Kidney (tissue), 14 donors: ENCODE data around the gene CDK19. TPM values are rescaled to one million over a fixed set of nuclear protein-coding genes. Genes with fewer than 3 reads are reported as not detected.
A peak's percentile ranks its signal among the peaks of the same experiment; 100 is the strongest.

Experiments used
- DNase-seq, 5 donors: peaks; one replicate each; pipeline ENCODE4 v3.0.0-alpha.2; 2013 to 2020
- FAIRE-seq: peaks from 2 replicates; lab custom pipeline; 2012; peaks lifted over from hg19 to GRCh38; lab: Jason Lieb, UNC
- H3K27ac ChIP-seq, 2 donors: one replicate each; pipeline ENCODE4 v1.7.0; 2013; ENCODE audit warnings: low read depth in 2 of 2, low read length in 2 of 2, inconsistent platforms in 1 of 2
- H3K27me3 ChIP-seq: one replicate; pipeline ENCODE4 v1.7.1; 2013; ENCODE audit warnings: low read length, inconsistent platforms; ENCODE audit not compliant: control insufficient read depth, insufficient read depth
- H3K36me3 ChIP-seq, 3 donors: one replicate each; pipeline versions ENCODE4 v1.7.0 to v1.7.1; 2013; ENCODE audit warnings: low read length in 3 of 3, control low read depth in 1 of 3, inconsistent platforms in 1 of 3; ENCODE audit not compliant: insufficient read depth in 3 of 3, control insufficient read depth in 2 of 3
- H3K4me1 ChIP-seq, 3 donors: one replicate each; pipeline versions ENCODE4 v1.7.0 to v1.7.1; 2013; ENCODE audit warnings: low read length in 3 of 3, inconsistent platforms in 1 of 3, low read depth in 1 of 3; ENCODE audit not compliant: control insufficient read depth in 2 of 3, insufficient read depth in 2 of 3
- H3K4me3 ChIP-seq, 3 donors: one replicate each; pipeline versions ENCODE4 v1.7.0 to v1.8.1; 2013; ENCODE audit warnings: low read length in 3 of 3, control low read depth in 1 of 3, inconsistent platforms in 1 of 3
- H3K9ac ChIP-seq, 3 donors: one replicate each; pipeline versions ENCODE4 v1.7.0 to v1.7.1; 2013; ENCODE audit warnings: low read length in 3 of 3, control low read depth in 1 of 3, inconsistent platforms in 1 of 3
- H3K9me3 ChIP-seq, 3 donors: one replicate each; pipeline versions ENCODE4 v1.7.0 to v1.7.1; 2013; ENCODE audit warnings: low read length in 3 of 3, control low read depth in 1 of 3, inconsistent platforms in 1 of 3; ENCODE audit not compliant: control insufficient read depth in 2 of 3, insufficient read depth in 1 of 3
- intact Hi-C: fragments of 100-400 bp; cut with DNase I; formaldehyde crosslinking; loops from one replicate; pipeline ENCODE4 v1.11.1; 2022
- polyA plus RNA-seq: library from polyadenylated mRNA; stranded (reverse); fragments of 350-450 nt; fragmentation: Illumina TruSeq; extraction: RNeasy Lipid Tissue Mini Kit (QIAGEN cat#74804); gene quantifications from one replicate; pipeline ENCODE4 v1.2.3, GENCODE V29; 2014; ENCODE audit warnings: low read depth, low replicate concordance; ENCODE audit not compliant: insufficient read depth
- total RNA-seq: library from RNA; stranded (reverse); fragmentation: NEBNext Ultra II Directional; extraction: Animal tissue kit (Norgen Biotek cat#: 25700); gene quantifications from one replicate; pipeline ENCODE4 v1.2.1, GENCODE V29; 2021
- TF ChIP-seq, protein P1 (sequence below): IDR thresholded peaks from 3 replicates; pipeline ENCODE4 v1.5.1; 2012; ENCODE audit warnings: mild to moderate bottlenecking, moderate library complexity, borderline replicate concordance; ENCODE audit not compliant: insufficient read depth; ENCODE audit errors: extremely low read depth
- donor health status: control.
- donor health status: control.
- donor health status: control.
- donor health status: control.
- donor health status: control.
- donor health status: DM: yes; HTN: yes; CAD: no.
- donor health status: Normal renal cell carcinoma (clear cell type).

Gene CDK19
- total and polyA plus RNA-seq, 2 donors from 2014 or later: 4.9 to 20.4 TPM

DNA sequence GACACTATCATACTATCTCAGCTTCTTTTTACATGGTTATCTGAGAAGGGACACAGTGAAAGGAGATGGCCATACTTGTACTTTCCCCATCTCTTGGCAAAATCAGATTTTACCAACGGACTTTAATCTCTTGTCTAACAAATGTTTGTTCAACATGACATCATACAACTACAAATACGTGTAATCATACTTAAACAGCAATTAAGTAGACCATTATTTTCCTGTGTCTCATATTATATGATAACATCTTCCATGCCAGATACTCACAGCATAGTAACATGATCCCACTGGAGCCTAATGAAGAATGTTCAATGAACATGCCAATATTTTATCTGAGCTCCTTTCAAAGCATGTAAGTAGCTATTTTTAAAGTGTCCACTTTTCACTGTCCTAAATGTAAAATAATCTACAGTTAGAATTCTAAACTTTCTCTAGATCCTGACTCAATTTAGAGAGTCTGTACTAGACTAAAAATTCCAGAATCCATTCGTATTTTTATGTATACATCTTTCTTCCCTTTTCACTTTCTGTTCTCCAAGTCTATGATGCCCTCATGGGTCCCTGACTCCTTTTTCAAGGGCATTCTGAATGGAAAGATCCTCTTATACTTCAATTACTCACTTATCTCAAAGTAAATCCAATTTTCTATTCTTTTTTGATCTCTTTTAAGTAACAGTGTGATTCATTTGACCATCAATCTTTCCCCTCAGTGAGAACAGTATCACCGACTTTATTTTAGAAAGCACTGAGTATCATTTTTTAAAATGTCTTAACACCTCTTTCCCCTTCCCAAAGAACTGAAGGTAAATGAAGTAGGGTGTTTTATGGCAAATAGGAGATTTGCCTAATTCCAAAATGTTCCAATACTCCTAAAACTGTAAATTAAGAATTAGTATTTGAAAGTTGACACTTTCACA is 133.5 kb downstream of the CDK19 start:
- Histone ChIP-seq H3K9me3 (no peaks in the 10 kb centered on the region), H3K27me3 (no peaks in the 10 kb centered on the region), H3K27ac (no peak overlapping the region), H3K36me3 (no peaks in the 10 kb centered on the region), H3K9ac (no peak overlapping the region), H3K4me1 (peaks cover 0 to 8% (median 2%) of the 10 kb centered on the region in 3 donors), H3K4me3 (no peak overlapping the region)
- FAIRE-seq: no peak
- intact Hi-C loops: loop anchor here (10.0 kb wide), 1 partner anchor 263 kb away; no protein-coding TSS in a partner anchor
- DNase-seq: no peak
- TF ChIP-seq, protein P1, sequence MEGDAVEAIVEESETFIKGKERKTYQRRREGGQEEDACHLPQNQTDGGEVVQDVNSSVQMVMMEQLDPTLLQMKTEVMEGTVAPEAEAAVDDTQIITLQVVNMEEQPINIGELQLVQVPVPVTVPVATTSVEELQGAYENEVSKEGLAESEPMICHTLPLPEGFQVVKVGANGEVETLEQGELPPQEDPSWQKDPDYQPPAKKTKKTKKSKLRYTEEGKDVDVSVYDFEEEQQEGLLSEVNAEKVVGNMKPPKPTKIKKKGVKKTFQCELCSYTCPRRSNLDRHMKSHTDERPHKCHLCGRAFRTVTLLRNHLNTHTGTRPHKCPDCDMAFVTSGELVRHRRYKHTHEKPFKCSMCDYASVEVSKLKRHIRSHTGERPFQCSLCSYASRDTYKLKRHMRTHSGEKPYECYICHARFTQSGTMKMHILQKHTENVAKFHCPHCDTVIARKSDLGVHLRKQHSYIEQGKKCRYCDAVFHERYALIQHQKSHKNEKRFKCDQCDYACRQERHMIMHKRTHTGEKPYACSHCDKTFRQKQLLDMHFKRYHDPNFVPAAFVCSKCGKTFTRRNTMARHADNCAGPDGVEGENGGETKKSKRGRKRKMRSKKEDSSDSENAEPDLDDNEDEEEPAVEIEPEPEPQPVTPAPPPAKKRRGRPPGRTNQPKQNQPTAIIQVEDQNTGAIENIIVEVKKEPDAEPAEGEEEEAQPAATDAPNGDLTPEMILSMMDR: no peak

DNA sequence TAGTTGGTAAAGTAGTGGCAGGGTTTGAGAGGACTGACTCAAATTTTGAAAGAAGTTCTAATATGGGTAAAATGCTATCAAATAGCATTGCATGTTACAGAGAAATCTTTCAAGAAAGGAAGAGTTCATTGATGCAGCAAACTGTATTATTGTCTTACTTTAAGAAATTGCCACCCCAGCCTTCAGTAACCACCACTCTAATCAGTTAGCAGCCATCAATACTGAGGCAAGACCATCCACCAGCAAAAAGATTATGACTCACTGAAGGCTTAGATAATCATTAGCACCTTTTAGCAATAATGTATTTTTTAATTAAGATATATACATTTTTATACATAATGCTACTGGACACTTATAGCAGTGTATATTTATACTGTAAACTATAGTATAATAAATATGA is 138.9 kb downstream of the CDK19 start:
- Histone ChIP-seq H3K9ac (no peak overlapping the region), H3K27ac (no peak overlapping the region), H3K4me1 (no peaks in the 10 kb centered on the region), H3K27me3 (no peaks in the 10 kb centered on the region), H3K9me3 (no peaks in the 10 kb centered on the region), H3K4me3 (no peak overlapping the region), H3K36me3 (no peaks in the 10 kb centered on the region)
- TF ChIP-seq, protein P1: no peak
- DNase-seq: no peak
- no peak for FAIRE-seq
- intact Hi-C loops: no loop called here

DNA sequence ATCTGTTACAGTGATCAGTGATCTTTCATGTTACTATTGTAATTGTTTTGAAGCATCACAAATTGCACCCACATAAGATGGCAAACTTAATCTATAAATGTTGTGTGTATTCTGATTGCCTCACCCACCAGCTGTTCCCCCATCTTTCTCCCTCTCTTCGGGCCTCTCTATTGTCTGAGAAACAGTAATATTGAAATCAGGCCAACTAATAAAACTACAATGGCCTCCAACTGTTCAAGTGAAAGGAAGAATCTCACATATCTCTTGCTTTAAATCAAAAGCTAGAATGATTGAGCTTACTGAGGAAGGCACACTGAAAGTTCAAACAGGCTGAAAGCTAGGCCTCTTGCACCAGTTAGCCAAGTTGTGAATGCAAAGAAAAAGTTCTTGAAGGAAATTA is 141.2 kb downstream of the CDK19 start:
- FAIRE-seq (no peak), DNase-seq (peak in 1 of 5 donors; percentile 13)
- no peak overlapping the region for H3K4me3 ChIP-seq
- no peaks in the 10 kb centered on the region for H3K9me3 ChIP-seq
- intact Hi-C loops: no loop called here
- no peaks in the 10 kb centered on the region for H3K27me3 ChIP-seq
- no peak overlapping the region for H3K27ac ChIP-seq
- H3K4me1 ChIP-seq: no peaks in the 10 kb centered on the region
- H3K9ac ChIP-seq: no peak overlapping the region
- H3K36me3 ChIP-seq: no peaks in the 10 kb centered on the region
- TF ChIP-seq, protein P1: no peak
